K562 (cell line): ENCODE results near the gene SENP1. TPM values are rescaled to one million over a fixed set of nuclear protein-coding genes. Genes with fewer than 3 reads are reported as not detected.

Experiments
- ATAC-seq: fragments of 200-7000 bp; cut with Tn5 transposase; 3 replicates; pipeline ENCODE4 v1.9.1; 2020; ENCODE audit warnings: moderate library complexity
- BruUV-seq: library from RNA; stranded (reverse); fragments of 400-500 nt; replicated peaks from 2 replicates; lab custom pipeline; 2021; lab: Mats Ljungman, UMichigan
- CTCF ChIA-PET: fragments of 300-600 bp; formaldehyde crosslinking; extraction: SDS; loops from one replicate; lab custom pipeline; 2021; ENCODE audit warnings: low intra/inter-chr PET ratio; lab: Yijun Ruan, JAX
- POLR2A ChIA-PET: fragments of 300-600, 350-650 bp; sonication (Branson Sonifier 250); formaldehyde crosslinking; extraction: SDS; loops from one replicate; lab custom pipeline; 2021; ENCODE audit warnings: antibody characterized with exemption, inconsistent platforms; lab: Yijun Ruan, JAX
- DNase-seq, 4 experiments: peaks; one replicate each; pipeline versions ENCODE4 v3.0.0 to v3.0.0-alpha.2; 2011 to 2018; ENCODE audit warnings: low spot score in 3 of 4, mixed read lengths in 3 of 4; ENCODE audit errors: extremely low read depth in 1 of 4
- FAIRE-seq: peaks from 2 replicates; lab custom pipeline; 2011; peaks lifted over from hg19 to GRCh38; lab: Jason Lieb, UNC
- H2AFZ ChIP-seq: 2 replicates; pipeline ENCODE4 v1.6.0; 2011; ENCODE audit warnings: low read depth, low read length, control low read depth, inconsistent platforms
- H3K27ac ChIP-seq: fragments of 200-600 bp; 3 replicates; pipeline ENCODE4 v1.8.0; 2011; ENCODE audit warnings: low read depth, mild to moderate bottlenecking, control low read depth, inconsistent platforms, low read length, moderate library complexity, mixed read lengths; ENCODE audit errors: extremely low read depth
- H3K27me3 ChIP-seq, 2 experiments: fragments of 300-600 bp in 1 of 2; 2 replicates in 1 of 2; 3 replicates in 1 of 2; pipeline versions ENCODE4 v1.6.0 to v1.8.0; 2011; ENCODE audit warnings: inconsistent platforms in 2 of 2, low read length in 2 of 2, mild to moderate bottlenecking in 1 of 2, mixed read lengths in 1 of 2, moderate library complexity in 1 of 2; ENCODE audit not compliant: control insufficient read depth in 2 of 2, insufficient read depth in 2 of 2
- H3K36me3 ChIP-seq: fragments of 300-600 bp; 3 replicates; pipeline ENCODE4 v1.8.0; 2011; ENCODE audit warnings: mild to moderate bottlenecking, low read length, inconsistent platforms; ENCODE audit not compliant: control insufficient read depth, insufficient read depth
- H3K4me1 ChIP-seq, 2 experiments: fragments of 200-600 bp in 1 of 2; replicated peaks in 1 of 2; 2 replicates in 1 of 2; 3 replicates in 1 of 2; pipeline versions ENCODE4 v1.5.1 to v1.8.0; 2011; ENCODE audit warnings: inconsistent platforms in 2 of 2, low read length in 2 of 2, mild to moderate bottlenecking in 1 of 2, mixed read lengths in 1 of 2, moderate library complexity in 1 of 2; ENCODE audit not compliant: control insufficient read depth in 2 of 2, insufficient read depth in 2 of 2
- H3K4me2 ChIP-seq: 2 replicates; pipeline ENCODE4 v1.6.1; 2011; ENCODE audit warnings: low read length, control low read depth, inconsistent platforms, mixed read lengths; ENCODE audit not compliant: insufficient read depth
- H3K4me3 ChIP-seq: fragments of 200-600 bp; sonication (generic), shearing (Covaris generic); 2 replicates; pipeline ENCODE4 v1.5.1; 2016; ENCODE audit warnings: control low read depth, inconsistent platforms
- H3K79me2 ChIP-seq: fragments of 200-600 bp; 3 replicates; pipeline ENCODE4 v1.8.0; 2011; ENCODE audit warnings: low read length, inconsistent platforms; ENCODE audit not compliant: control insufficient read depth, insufficient read depth
- H3K9ac ChIP-seq, 2 experiments: 2 replicates each; pipeline versions ENCODE4 v1.6.0 to v1.6.1; 2011; ENCODE audit warnings: low read depth in 2 of 2, low read length in 2 of 2, control low read depth in 1 of 2, inconsistent platforms in 1 of 2, mild to moderate bottlenecking in 1 of 2, mixed read lengths in 1 of 2; ENCODE audit not compliant: insufficient read depth in 1 of 2
- H3K9me1 ChIP-seq: one replicate; pipeline ENCODE4 v1.6.0; 2011; ENCODE audit warnings: inconsistent platforms, mild to moderate bottlenecking, low read length, moderate library complexity; ENCODE audit not compliant: control insufficient read depth, insufficient read depth
- H3K9me3 ChIP-seq: replicated peaks from 2 replicates; pipeline ENCODE4 v1.5.1; 2011; ENCODE audit warnings: low read depth, low read length, inconsistent platforms; ENCODE audit not compliant: control insufficient read depth, insufficient read depth
- H4K20me1 ChIP-seq: replicated peaks from 2 replicates; pipeline ENCODE4 v1.6.1; 2011; ENCODE audit warnings: low read length, inconsistent platforms, mixed read lengths; ENCODE audit not compliant: control insufficient read depth, insufficient read depth
- CBX5 ChIP-seq: IDR thresholded peaks from 2 replicates; pipeline ENCODE4 v1.6.1; 2014; ENCODE audit warnings: low read depth, borderline replicate concordance
- CC2D1A ChIP-seq: fragments of 450-650 bp; IDR thresholded peaks from 2 replicates; pipeline ENCODE4 v1.6.1; 2017; ENCODE audit warnings: mild to moderate bottlenecking
- NFATC3 ChIP-seq: fragments of 450-650 bp; IDR thresholded peaks from 2 replicates; pipeline ENCODE4 v1.6.1; 2017; ENCODE audit warnings: mild to moderate bottlenecking
- SIN3A ChIP-seq, 2 experiments: fragments of 150-350 bp in 1 of 2; IDR thresholded peaks; 2 replicates each; pipeline ENCODE4 v1.6.1; 2011 to 2016; ENCODE audit warnings: borderline replicate concordance in 2 of 2, low read depth in 2 of 2, low read length in 2 of 2, mild to moderate bottlenecking in 2 of 2, moderate library complexity in 2 of 2; ENCODE audit not compliant: control insufficient read depth in 1 of 2
- SNIP1 ChIP-seq: fragments of 450-650 bp; IDR thresholded peaks from 2 replicates; pipeline ENCODE4 v1.7.1; 2017; ENCODE audit warnings: low read depth, mild to moderate bottlenecking
- ZNF668 ChIP-seq: fragments of 250-450 bp; sonication (Bioruptor Pico); IDR thresholded peaks from 2 replicates; pipeline ENCODE4 v1.8.0; 2022; ENCODE audit warnings: mild to moderate bottlenecking, inconsistent platforms
- WGBS: fragments of 100-300 bp; shearing (Covaris generic); methylation state at CpG from one replicate; pipeline ENCODE4 v1.1.6; 2016; ENCODE audit warnings: low coverage, mixed read lengths; ENCODE audit not compliant: insufficient coverage; ENCODE audit errors: missing lambda C conversion rate; 5-methylcytosine and 5-hydroxymethylcytosine counted together
- in situ Hi-C: fragments of 300-500 bp; cut with MboI; formaldehyde crosslinking; loops from 4 replicates; pipeline ENCODE4 v1.15.0; 2018; ENCODE audit warnings: inconsistent platforms, mixed read lengths
- intact Hi-C: fragments of 100-400 bp; cut with micrococcal nuclease; formaldehyde crosslinking; loops from 2 replicates; pipeline ENCODE4 v1.14.2; 2022
- polyA plus RNA-seq, 8 experiments: library from polyadenylated mRNA; depleted of rRNA in 4 of 8; stranded (reverse) in 5 of 8; unstranded in 3 of 8; fragments of >200 nt; fragmentation: Nextera tagmentation in 2 of 8; fragmentation: Illumina TruSeq in 1 of 8; extraction: Ambion mirVana in 2 of 8; extraction: Trizol in 1 of 8; gene quantifications; 2 replicates each; pipeline versions ENCODE4 v1.2.1 to v1.2.3, GENCODE V29; 2011 to 2014; ENCODE audit warnings: inconsistent platforms in 1 of 8, missing spikeins in 1 of 8
- total RNA-seq, 7 experiments: library from RNA; depleted of rRNA in 6 of 7; stranded (reverse); fragments of >200 nt in 6 of 7; fragmentation: Illumina TruSeq in 2 of 7; extraction: Trizol in 2 of 7; gene quantifications; 2 replicates each; pipeline versions ENCODE4 v1.2.1 to v1.2.3, GENCODE V29; 2011 to 2021; ENCODE audit warnings: low replicate concordance in 1 of 7
- TF ChIP-seq, protein P1 (sequence below): sonication (generic); formaldehyde crosslinking; IDR thresholded peaks from 2 replicates; pipeline ENCODE4 v1.8.0; 2022; ENCODE audit warnings: missing genetic modification reagents, mild to moderate bottlenecking, borderline replicate concordance
- TF ChIP-seq, protein P2 (sequence below), 2 experiments: fragments of 450-650 bp; IDR thresholded peaks; 2 replicates each; pipeline ENCODE4 v1.6.1; 2016
- TF ChIP-seq, protein P3 (sequence below): sonication (generic); formaldehyde crosslinking; IDR thresholded peaks from 2 replicates; pipeline ENCODE4 v1.9.0; 2022; ENCODE audit warnings: mild to moderate bottlenecking, missing genetic modification reagents
- TF ChIP-seq, protein P4 (sequence below): sonication (generic); formaldehyde crosslinking; IDR thresholded peaks from 2 replicates; pipeline ENCODE4 v1.8.0; 2023; ENCODE audit warnings: mild to moderate bottlenecking, missing genetic modification reagents

SENP1 gene
- total and polyA plus RNA-seq, 9 of the 15 experiments (the other 6 are each of a cell fraction or from before 2014, with no cell fraction given), result 15.5 to 59.0 (median 36.3) TPM

DNA sequence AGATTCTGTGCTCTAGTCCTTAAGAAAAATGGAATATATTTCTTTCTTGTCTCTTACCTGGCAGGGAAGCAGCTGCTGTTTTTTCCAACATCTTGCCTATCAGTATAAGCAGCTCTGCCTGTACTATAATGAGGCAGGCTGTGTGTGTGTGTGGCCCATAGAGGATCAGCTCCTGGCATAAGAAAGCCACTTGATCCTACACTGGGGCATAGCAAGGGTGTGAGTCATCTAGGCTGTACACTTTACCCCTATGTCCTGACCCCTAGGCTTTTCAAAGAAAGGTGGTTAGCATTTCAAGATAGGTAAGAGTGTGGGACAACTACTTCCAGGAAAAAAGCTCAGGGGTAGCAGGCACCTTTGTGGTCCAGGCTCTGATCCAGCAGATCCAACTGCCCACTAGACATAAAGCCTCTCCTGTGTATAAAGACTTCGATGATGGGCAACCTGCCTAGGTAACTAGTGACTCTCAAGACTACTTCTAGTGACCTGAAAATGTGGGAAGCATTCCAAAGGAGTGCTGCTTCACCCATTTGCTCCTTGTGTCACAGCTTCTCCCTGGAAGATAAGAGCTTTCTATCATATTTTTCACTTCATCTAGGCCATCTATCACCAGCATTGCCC lies 4.9 kb upstream of the SENP1 start:
- H3K4me3 ChIP-seq, result no peak overlapping the region
- intact Hi-C loops, result no loop called here
- TF ChIP-seq SNIP1 (no peak), CBX5 (no peak), NFATC3 (no peak), ZNF668 (CRISPR knock-in tag) (no peak), SIN3A (IDR thresholded peaks at IDR 0.05; ENCODE audit: borderline replicate concordance in 2 of 2, control insufficient read depth in 1 of 2, low read depth in 2 of 2, low read length in 2 of 2) (no peak), CC2D1A (no peak)
- TF ChIP-seq, protein P1, sequence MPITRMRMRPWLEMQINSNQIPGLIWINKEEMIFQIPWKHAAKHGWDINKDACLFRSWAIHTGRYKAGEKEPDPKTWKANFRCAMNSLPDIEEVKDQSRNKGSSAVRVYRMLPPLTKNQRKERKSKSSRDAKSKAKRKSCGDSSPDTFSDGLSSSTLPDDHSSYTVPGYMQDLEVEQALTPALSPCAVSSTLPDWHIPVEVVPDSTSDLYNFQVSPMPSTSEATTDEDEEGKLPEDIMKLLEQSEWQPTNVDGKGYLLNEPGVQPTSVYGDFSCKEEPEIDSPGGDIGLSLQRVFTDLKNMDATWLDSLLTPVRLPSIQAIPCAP (CRISPR knock-in tag), result no peak
- TF ChIP-seq, protein P2, sequence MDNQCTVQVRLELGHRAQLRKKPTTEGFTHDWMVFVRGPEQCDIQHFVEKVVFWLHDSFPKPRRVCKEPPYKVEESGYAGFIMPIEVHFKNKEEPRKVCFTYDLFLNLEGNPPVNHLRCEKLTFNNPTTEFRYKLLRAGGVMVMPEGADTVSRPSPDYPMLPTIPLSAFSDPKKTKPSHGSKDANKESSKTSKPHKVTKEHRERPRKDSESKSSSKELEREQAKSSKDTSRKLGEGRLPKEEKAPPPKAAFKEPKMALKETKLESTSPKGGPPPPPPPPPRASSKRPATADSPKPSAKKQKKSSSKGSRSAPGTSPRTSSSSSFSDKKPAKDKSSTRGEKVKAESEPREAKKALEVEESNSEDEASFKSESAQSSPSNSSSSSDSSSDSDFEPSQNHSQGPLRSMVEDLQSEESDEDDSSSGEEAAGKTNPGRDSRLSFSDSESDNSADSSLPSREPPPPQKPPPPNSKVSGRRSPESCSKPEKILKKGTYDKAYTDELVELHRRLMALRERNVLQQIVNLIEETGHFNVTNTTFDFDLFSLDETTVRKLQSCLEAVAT (IDR thresholded peaks at IDR 0.05), result no peak
- TF ChIP-seq, protein P3, sequence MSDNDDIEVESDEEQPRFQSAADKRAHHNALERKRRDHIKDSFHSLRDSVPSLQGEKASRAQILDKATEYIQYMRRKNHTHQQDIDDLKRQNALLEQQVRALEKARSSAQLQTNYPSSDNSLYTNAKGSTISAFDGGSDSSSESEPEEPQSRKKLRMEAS (CRISPR knock-in tag), result no peak
- TF ChIP-seq, protein P4, sequence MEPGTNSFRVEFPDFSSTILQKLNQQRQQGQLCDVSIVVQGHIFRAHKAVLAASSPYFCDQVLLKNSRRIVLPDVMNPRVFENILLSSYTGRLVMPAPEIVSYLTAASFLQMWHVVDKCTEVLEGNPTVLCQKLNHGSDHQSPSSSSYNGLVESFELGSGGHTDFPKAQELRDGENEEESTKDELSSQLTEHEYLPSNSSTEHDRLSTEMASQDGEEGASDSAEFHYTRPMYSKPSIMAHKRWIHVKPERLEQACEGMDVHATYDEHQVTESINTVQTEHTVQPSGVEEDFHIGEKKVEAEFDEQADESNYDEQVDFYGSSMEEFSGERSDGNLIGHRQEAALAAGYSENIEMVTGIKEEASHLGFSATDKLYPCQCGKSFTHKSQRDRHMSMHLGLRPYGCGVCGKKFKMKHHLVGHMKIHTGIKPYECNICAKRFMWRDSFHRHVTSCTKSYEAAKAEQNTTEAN (CRISPR knock-in tag), result no peak
- no TSS peak for BruUV-seq
- no peaks in the 10 kb centered on the region for H4K20me1 ChIP-seq
- peaks cover 0 to 7% of the 10 kb centered on the region in 2 experiments; a peak in 3 of 5 replicates for H3K4me1 ChIP-seq
- ChIA-PET POLR2A (interaction anchor here (0.5 to 1.4 kb wide), 2 partner anchors 8 to 10 kb away, joined by 3 to 4 read pairs; partner anchors contain the start of gene PFKM), CTCF (no interaction called here)
- no peak overlapping the region for H3K4me2 ChIP-seq
- no peaks in the 10 kb centered on the region for H3K9me1 ChIP-seq
- FAIRE-seq (no peak), DNase-seq (no peak), ATAC-seq (no peak)
- peaks cover under 1% of the 10 kb centered on the region; the same call in 1 of the 3 replicates for H3K79me2 ChIP-seq
- no peak overlapping the region for H3K9ac ChIP-seq
- H3K27me3 ChIP-seq, result no peaks in the 10 kb centered on the region
- 12% methylated on average over 1 of the region's 1 CpG for WGBS
- H3K27ac ChIP-seq, result no peak overlapping the region
- H3K36me3 ChIP-seq, result no peaks in the 10 kb centered on the region
- H2AFZ ChIP-seq, result no peak overlapping the region
- no peaks in the 10 kb centered on the region for H3K9me3 ChIP-seq
- in situ Hi-C loops, result no loop called here
